ENCODE measurements around the gene NLGN1. TPM values are rescaled to one million over a fixed set of nuclear protein-coding genes. Genes with fewer than 3 reads are reported as not detected.

Gene NLGN1
- total and polyA plus RNA-seq, 2 of the 13 experiments (the other 11 are each of a cell fraction or from before 2014, with no cell fraction given): not detected

GRCh38 chr3:173641696-173642095 lies 244.2 kb downstream of the NLGN1 start (continued):
- TF ChIP-seq E2F2 (CRISPR knock-in tag; IDR thresholded peaks at IDR 0.05; ENCODE audit: borderline replicate concordance): no peak
- TF ChIP-seq RARA (CRISPR knock-in tag; IDR thresholded peaks at IDR 0.05): no peak
- no peak for TF ChIP-seq PRPF4 (IDR thresholded peaks at IDR 0.05; ENCODE audit: low read depth, low read length, poor library complexity, severe bottlenecking)
- no peak for TF ChIP-seq SMAD1 (CRISPR knock-in tag; IDR thresholded peaks at IDR 0.05; ENCODE audit: borderline replicate concordance, low read depth)
- no peak for TF ChIP-seq ZNF891 (CRISPR knock-in tag; IDR thresholded peaks at IDR 0.05)
- TF ChIP-seq GMEB1 (CRISPR knock-in tag; IDR thresholded peaks at IDR 0.05; ENCODE audit: borderline replicate concordance): no peak
- no peak for TF ChIP-seq NR2F6 (IDR thresholded peaks at IDR 0.05)
- TF ChIP-seq NR2F6 (CRISPR knock-in tag; IDR thresholded peaks at IDR 0.05): no peak
- no peak for TF ChIP-seq ZNF496 (CRISPR knock-in tag; IDR thresholded peaks at IDR 0.05; ENCODE audit: insufficient replicate concordance)
- no peak for TF ChIP-seq POLR2AphosphoS2 (IDR thresholded peaks at IDR 0.05; ENCODE audit: low read depth, low read length)
